H9 (cell line): ENCODE measurements around the gene TMEM26. TPM values are rescaled to one million over a fixed set of nuclear protein-coding genes. Genes with fewer than 3 reads are reported as not detected.

ENCODE experiments used
- DNase-seq: peaks from one replicate; pipeline ENCODE4 v3.0.0-alpha.2; 2017
- H2AFZ ChIP-seq: one replicate; pipeline ENCODE4 v1.6.1; 2013; ENCODE audit warnings: mild to moderate bottlenecking, low read length, control low read depth, moderate library complexity
- H2AK5ac ChIP-seq: 2 replicates; pipeline ENCODE4 v1.6.1; 2013; ENCODE audit warnings: low read length, control low read depth, mixed read lengths; ENCODE audit not compliant: insufficient read length
- H2BK120ac ChIP-seq: one replicate; pipeline ENCODE4 v1.6.1; 2013; ENCODE audit warnings: low read depth, mild to moderate bottlenecking, low read length, control low read depth, inconsistent platforms; ENCODE audit not compliant: poor library complexity, severe bottlenecking
- H2BK12ac ChIP-seq: 2 replicates; pipeline ENCODE4 v1.6.1; 2013; ENCODE audit warnings: low read length, control low read depth, mixed read lengths, low read depth; ENCODE audit not compliant: insufficient read length
- H2BK15ac ChIP-seq: 2 replicates; pipeline ENCODE4 v1.6.1; 2013; ENCODE audit warnings: low read depth, low read length, control low read depth
- H2BK20ac ChIP-seq: one replicate; pipeline ENCODE4 v1.6.1; 2013; ENCODE audit warnings: low read depth, mild to moderate bottlenecking, low read length, control low read depth, inconsistent platforms; ENCODE audit not compliant: poor library complexity, severe bottlenecking
- H2BK5ac ChIP-seq: 2 replicates; pipeline ENCODE4 v1.6.1; 2013; ENCODE audit warnings: low read length, control low read depth, mixed read lengths; ENCODE audit not compliant: insufficient read length
- H3K14ac ChIP-seq: 2 replicates; pipeline ENCODE4 v1.6.1; 2013; ENCODE audit warnings: low read length, control low read depth; ENCODE audit not compliant: insufficient read depth
- H3K18ac ChIP-seq: 2 replicates; pipeline ENCODE4 v1.6.1; 2013; ENCODE audit warnings: low read depth, mild to moderate bottlenecking, mixed read lengths, low read length, control low read depth; ENCODE audit not compliant: insufficient read length
- H3K23ac ChIP-seq: 2 replicates; pipeline ENCODE4 v1.6.1; 2013; ENCODE audit warnings: low read length, control low read depth, mixed read lengths, low read depth; ENCODE audit not compliant: insufficient read length
- H3K23me2 ChIP-seq: 2 replicates; pipeline ENCODE4 v1.6.1; 2013; ENCODE audit warnings: low read depth, mild to moderate bottlenecking, mixed read lengths, low read length, control low read depth; ENCODE audit not compliant: insufficient read length, poor library complexity, severe bottlenecking
- H3K27ac ChIP-seq: 2 replicates; pipeline ENCODE4 v1.5.1; 2013; ENCODE audit warnings: low read length, control low read depth, mixed read lengths, low read depth; ENCODE audit not compliant: insufficient read length
- H3K27me3 ChIP-seq: 2 replicates; pipeline ENCODE4 v1.6.1; 2013; ENCODE audit warnings: low read length, control low read depth, inconsistent platforms; ENCODE audit not compliant: insufficient read depth
- H3K4ac ChIP-seq: 2 replicates; pipeline ENCODE4 v1.6.1; 2013; ENCODE audit warnings: low read depth, mild to moderate bottlenecking, control low read depth, inconsistent platforms, low read length, moderate library complexity
- H3K4me1 ChIP-seq: 2 replicates; pipeline ENCODE4 v1.6.1; 2013; ENCODE audit warnings: low read length, control low read depth, inconsistent platforms; ENCODE audit not compliant: insufficient read depth
- H3K4me2 ChIP-seq: 2 replicates; pipeline ENCODE4 v1.6.1; 2013; ENCODE audit warnings: low read length, control low read depth, mixed read lengths; ENCODE audit not compliant: insufficient read length, insufficient read depth
- H3K56ac ChIP-seq: 2 replicates; pipeline ENCODE4 v1.6.1; 2013; ENCODE audit warnings: low read depth, mild to moderate bottlenecking, mixed read lengths, low read length, control low read depth; ENCODE audit not compliant: insufficient read length
- H3K79me1 ChIP-seq: 2 replicates; pipeline ENCODE4 v1.6.1; 2013; ENCODE audit warnings: low read depth, mild to moderate bottlenecking, moderate library complexity, low read length, control low read depth, inconsistent platforms; ENCODE audit not compliant: insufficient read depth, poor library complexity, severe bottlenecking
- H3K79me2 ChIP-seq: 2 replicates; pipeline ENCODE4 v1.6.1; 2013; ENCODE audit warnings: low read length, control low read depth, inconsistent platforms; ENCODE audit not compliant: insufficient read depth
- H3K9ac ChIP-seq: 2 replicates; pipeline ENCODE4 v1.6.1; 2013; ENCODE audit warnings: low read length, control low read depth, mixed read lengths; ENCODE audit not compliant: insufficient read length; ENCODE audit errors: extremely low read depth
- H3K9me3 ChIP-seq: one replicate; pipeline ENCODE4 v1.6.1; 2013; ENCODE audit warnings: low read depth, low read length, inconsistent platforms; ENCODE audit not compliant: control insufficient read depth
- H3T11ph ChIP-seq: one replicate; pipeline ENCODE4 v1.6.1; 2013; ENCODE audit warnings: mild to moderate bottlenecking, low read length, control low read depth, inconsistent platforms
- H4K20me1 ChIP-seq: one replicate; pipeline ENCODE4 v1.6.1; 2013; ENCODE audit not compliant: control insufficient read depth, insufficient read length, insufficient read depth
- H4K5ac ChIP-seq: 2 replicates; pipeline ENCODE4 v1.6.1; 2013; ENCODE audit warnings: low read depth, mild to moderate bottlenecking, mixed read lengths, low read length, control low read depth; ENCODE audit not compliant: insufficient read length
- H4K8ac ChIP-seq: replicated peaks from 2 replicates; pipeline ENCODE4 v1.6.1; 2013; ENCODE audit warnings: low read length, control low read depth, mixed read lengths, low read depth; ENCODE audit not compliant: insufficient read length
- H4K91ac ChIP-seq: 2 replicates; pipeline ENCODE4 v1.6.1; 2013; ENCODE audit warnings: low read depth, mild to moderate bottlenecking, moderate library complexity, mixed read lengths, low read length, control low read depth; ENCODE audit not compliant: insufficient read length
- H3K27ac Mint-ChIP-seq, 3 experiments: 2 replicates in 2 of 3; 3 replicates in 1 of 3; pipeline ENCODE4 v1.8.0; 2020 to 2021; ENCODE audit warnings: mixed read lengths in 3 of 3, mild to moderate bottlenecking in 1 of 3, moderate library complexity in 1 of 3
- H3K27me3 Mint-ChIP-seq: 2 replicates; pipeline ENCODE4 v1.8.0; 2021; ENCODE audit warnings: low read depth, mild to moderate bottlenecking, moderate library complexity, mixed read lengths
- H3K36me3 Mint-ChIP-seq, 3 experiments: 2 replicates in 2 of 3; 3 replicates in 1 of 3; pipeline ENCODE4 v1.8.0; 2020 to 2021; ENCODE audit warnings: low read depth in 3 of 3, mixed read lengths in 3 of 3; ENCODE audit not compliant: insufficient read depth in 1 of 3
- H3K4me1 Mint-ChIP-seq, 2 experiments: 2 replicates each; pipeline ENCODE4 v1.8.0; 2020; ENCODE audit warnings: mixed read lengths in 2 of 2
- H3K4me3 Mint-ChIP-seq, 2 experiments: 2 replicates in 1 of 2; 3 replicates in 1 of 2; pipeline ENCODE4 v1.8.0; 2020 to 2021; ENCODE audit warnings: mild to moderate bottlenecking in 2 of 2, mixed read lengths in 2 of 2, moderate library complexity in 1 of 2
- H3K9me3 Mint-ChIP-seq, 2 experiments: 2 replicates in 1 of 2; 3 replicates in 1 of 2; pipeline ENCODE4 v1.8.0; 2020; ENCODE audit warnings: mild to moderate bottlenecking in 2 of 2, mixed read lengths in 2 of 2, moderate library complexity in 1 of 2
- WGBS: extraction: QIAGEN DNeasy Blood & Tissue Kit; methylation state at CpG from one replicate; pipeline ENCODE4 v1.1.7; 2013; ENCODE audit warnings: missing lambda C conversion rate, low lambda C conversion rate, mixed read lengths; ENCODE audit not compliant: insufficient read length; ENCODE audit errors: extremely low coverage; 5-methylcytosine and 5-hydroxymethylcytosine counted together
- total RNA-seq: library from RNA; stranded (reverse); gene quantifications from 2 replicates; pipeline ENCODE4 v1.2.1, GENCODE V29; 2021
- TF ChIP-seq, protein P1 (sequence below): fragments of 200-600 bp; sonication (generic); conservative IDR thresholded peaks from 3 replicates; pipeline ENCODE4 v1.8.0; 2021; ENCODE audit warnings: antibody characterized with exemption, mild to moderate bottlenecking

The TMEM26 gene
- total RNA-seq, 1 experiment from 2014 or later, result 0.15 TPM

DNA sequence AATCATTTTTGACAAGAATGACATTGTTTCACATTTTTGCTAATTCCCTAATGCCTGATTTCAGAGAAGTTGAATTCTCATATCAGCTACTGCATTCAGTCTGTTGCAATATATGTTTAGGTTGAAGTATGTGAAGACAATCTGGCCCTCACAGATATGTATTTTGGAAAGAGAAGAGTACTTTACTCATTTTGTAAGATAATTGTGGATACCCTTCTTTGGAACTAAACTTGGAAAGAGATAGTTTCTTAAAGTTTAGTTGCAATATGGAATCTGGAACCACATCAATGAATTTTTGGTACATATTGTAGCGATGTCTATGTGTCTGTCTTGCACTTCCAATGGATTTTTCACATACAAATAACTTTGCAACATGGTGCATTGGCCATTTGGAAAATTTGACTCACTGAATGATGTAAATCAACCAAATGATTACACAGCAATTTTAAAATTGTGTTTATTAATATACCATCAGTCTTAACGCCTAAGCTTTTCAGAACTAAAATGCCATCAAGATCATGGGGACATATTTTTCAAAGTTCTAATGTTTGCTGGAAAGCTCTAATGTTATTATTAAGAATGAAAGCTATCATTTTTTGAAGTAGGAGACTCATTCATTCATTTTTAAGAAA lies 39.3 kb upstream of the TMEM26 start:
- Histone ChIP-seq H2BK5ac (no peak overlapping the region), H2BK120ac (no peak overlapping the region), H3K79me1 (no peaks in the 10 kb centered on the region), H3K79me2 (no peaks in the 10 kb centered on the region), H3K4me1 (no peaks in the 10 kb centered on the region; the same call in 1 of the 2 replicates), H4K8ac (no peak overlapping the region), H3K18ac (no peak overlapping the region), H2AK5ac (no peak overlapping the region), H4K20me1 (no peaks in the 10 kb centered on the region), H3K9ac (no peak overlapping the region), H3K23me2 (no peaks in the 10 kb centered on the region), H3K27me3 (no peaks in the 10 kb centered on the region), H3K27ac (no peak overlapping the region), H3K9me3 (no peaks in the 10 kb centered on the region), H2BK15ac (no peak overlapping the region), H3K4ac (no peak overlapping the region), H2BK12ac (no peak overlapping the region), H3K4me2 (no peak overlapping the region), H3K56ac (no peak overlapping the region), H3K23ac (no peak overlapping the region), H4K5ac (no peak overlapping the region), H2AFZ (no peak overlapping the region), H2BK20ac (no peak overlapping the region), H3K14ac (no peak overlapping the region), H3T11ph (no peak overlapping the region), H4K91ac (no peak overlapping the region)
- WGBS, result no CpG with 5 or more reads among the region's 2 CpGs
- Mint-ChIP-seq H3K9me3 (peaks cover 2% of the 10 kb centered on the region in 2 experiments; a peak in 2 of 5 replicates), H3K4me1 (peaks cover 0 to 3% of the 10 kb centered on the region in 2 experiments; a peak in 1 of 4 replicates), H3K27me3 (no peaks in the 10 kb centered on the region), H3K27ac (no peak overlapping the region), H3K36me3 (peaks cover 0 to 2% (median 0%) of the 10 kb centered on the region in 3 experiments; a peak in 1 of 7 replicates), H3K4me3 (no peak overlapping the region)
- DNase-seq, result no peak
- TF ChIP-seq, protein P1, sequence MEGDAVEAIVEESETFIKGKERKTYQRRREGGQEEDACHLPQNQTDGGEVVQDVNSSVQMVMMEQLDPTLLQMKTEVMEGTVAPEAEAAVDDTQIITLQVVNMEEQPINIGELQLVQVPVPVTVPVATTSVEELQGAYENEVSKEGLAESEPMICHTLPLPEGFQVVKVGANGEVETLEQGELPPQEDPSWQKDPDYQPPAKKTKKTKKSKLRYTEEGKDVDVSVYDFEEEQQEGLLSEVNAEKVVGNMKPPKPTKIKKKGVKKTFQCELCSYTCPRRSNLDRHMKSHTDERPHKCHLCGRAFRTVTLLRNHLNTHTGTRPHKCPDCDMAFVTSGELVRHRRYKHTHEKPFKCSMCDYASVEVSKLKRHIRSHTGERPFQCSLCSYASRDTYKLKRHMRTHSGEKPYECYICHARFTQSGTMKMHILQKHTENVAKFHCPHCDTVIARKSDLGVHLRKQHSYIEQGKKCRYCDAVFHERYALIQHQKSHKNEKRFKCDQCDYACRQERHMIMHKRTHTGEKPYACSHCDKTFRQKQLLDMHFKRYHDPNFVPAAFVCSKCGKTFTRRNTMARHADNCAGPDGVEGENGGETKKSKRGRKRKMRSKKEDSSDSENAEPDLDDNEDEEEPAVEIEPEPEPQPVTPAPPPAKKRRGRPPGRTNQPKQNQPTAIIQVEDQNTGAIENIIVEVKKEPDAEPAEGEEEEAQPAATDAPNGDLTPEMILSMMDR, result no peak
